DND-41 (cell line): ENCODE measurements around the gene SMARCB1.

Experiments
- ATAC-seq: fragments of 200-7000 bp; cut with Tn5 transposase; 3 replicates; pipeline ENCODE4 v1.9.1; 2021; ENCODE audit warnings: low read depth; ENCODE audit not compliant: insufficient read depth
- DNase-seq: peaks from one replicate; pipeline ENCODE4 v3.0.0-alpha.2; 2020
- H2AFZ ChIP-seq: 2 replicates; pipeline ENCODE4 v1.6.0; 2012; ENCODE audit warnings: low read depth, low read length
- H3K27ac ChIP-seq: 2 replicates; pipeline ENCODE4 v1.5.1; 2012; ENCODE audit warnings: low read length, inconsistent platforms
- H3K27me3 ChIP-seq: fragments of 200-600 bp; sonication (generic); 2 replicates; pipeline ENCODE4 v1.6.0; 2012; ENCODE audit warnings: low read length, mild to moderate bottlenecking, inconsistent platforms; ENCODE audit not compliant: insufficient read depth, poor library complexity
- H3K36me3 ChIP-seq: 2 replicates; pipeline ENCODE4 v1.5.1; 2012; ENCODE audit warnings: low read length, inconsistent platforms; ENCODE audit not compliant: insufficient read depth
- H3K4me1 ChIP-seq: 2 replicates; pipeline ENCODE4 v1.5.1; 2012; ENCODE audit warnings: mild to moderate bottlenecking, low read length; ENCODE audit not compliant: insufficient read depth
- H3K4me2 ChIP-seq: 2 replicates; pipeline ENCODE4 v1.6.0; 2012; ENCODE audit warnings: mild to moderate bottlenecking, moderate library complexity, low read length, inconsistent platforms; ENCODE audit not compliant: insufficient read depth
- H3K4me3 ChIP-seq, 2 experiments: fragments of 200-600 bp in 1 of 2; shearing (Covaris generic) in 1 of 2; 2 replicates each; pipeline ENCODE4 v1.5.1; 2012 to 2016; ENCODE audit warnings: inconsistent platforms in 2 of 2, low read length in 2 of 2, mild to moderate bottlenecking in 2 of 2, low read depth in 1 of 2, moderate library complexity in 1 of 2
- H3K79me2 ChIP-seq: 2 replicates; pipeline ENCODE4 v1.6.0; 2012; ENCODE audit warnings: low read length, inconsistent platforms; ENCODE audit not compliant: insufficient read depth
- H3K9ac ChIP-seq: 2 replicates; pipeline ENCODE4 v1.6.0; 2012; ENCODE audit warnings: low read depth, mild to moderate bottlenecking, inconsistent platforms, low read length, moderate library complexity
- H3K9me3 ChIP-seq: 2 replicates; pipeline ENCODE4 v1.5.1; 2012; ENCODE audit warnings: low read length, moderate library complexity, mild to moderate bottlenecking, inconsistent platforms; ENCODE audit not compliant: insufficient read depth, severe bottlenecking
- H4K20me1 ChIP-seq: 2 replicates; pipeline ENCODE4 v1.6.0; 2012; ENCODE audit warnings: low read length; ENCODE audit not compliant: insufficient read depth
- EZH2 ChIP-seq: IDR thresholded peaks from 3 replicates; pipeline ENCODE4 v1.6.1; 2012; ENCODE audit warnings: borderline replicate concordance, low read depth, mild to moderate bottlenecking, moderate library complexity, low read length, inconsistent platforms; ENCODE audit not compliant: severe bottlenecking
- TF ChIP-seq, protein P1 (sequence below): IDR thresholded peaks from 2 replicates; pipeline ENCODE4 v1.5.1; 2012; ENCODE audit warnings: borderline replicate concordance, low read length, moderate library complexity, mild to moderate bottlenecking; ENCODE audit not compliant: poor library complexity, severe bottlenecking; ENCODE audit errors: extremely low read depth

The SMARCB1 gene

DNA sequence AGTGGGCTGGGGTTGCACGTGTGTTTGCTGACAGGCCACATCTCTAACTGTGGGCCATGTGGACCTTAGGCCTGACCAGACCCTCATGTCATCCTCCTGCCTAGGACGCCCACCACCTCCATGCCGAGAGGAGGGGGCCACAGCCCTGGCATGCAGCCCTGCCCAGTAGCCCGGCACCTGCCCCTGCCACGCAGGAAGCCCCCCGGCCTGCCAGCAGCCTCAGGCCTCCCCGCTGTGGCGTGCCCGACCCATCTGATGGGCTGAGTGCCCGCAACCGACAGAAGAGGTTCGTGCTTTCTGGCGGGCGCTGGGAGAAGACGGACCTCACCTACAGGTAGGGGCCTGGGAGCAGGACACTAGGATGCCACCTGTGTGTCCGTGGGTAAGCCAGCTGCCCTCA is 7.7 kb upstream of the SMARCB1 start:
- H2AFZ ChIP-seq, result no peak overlapping the region
- no peaks in the 10 kb centered on the region for H3K36me3 ChIP-seq
- no peak overlapping the region for H3K4me3 ChIP-seq
- H3K9me3 ChIP-seq, result no peaks in the 10 kb centered on the region
- H3K4me1 ChIP-seq, result no peaks in the 10 kb centered on the region
- TF ChIP-seq, protein P1, sequence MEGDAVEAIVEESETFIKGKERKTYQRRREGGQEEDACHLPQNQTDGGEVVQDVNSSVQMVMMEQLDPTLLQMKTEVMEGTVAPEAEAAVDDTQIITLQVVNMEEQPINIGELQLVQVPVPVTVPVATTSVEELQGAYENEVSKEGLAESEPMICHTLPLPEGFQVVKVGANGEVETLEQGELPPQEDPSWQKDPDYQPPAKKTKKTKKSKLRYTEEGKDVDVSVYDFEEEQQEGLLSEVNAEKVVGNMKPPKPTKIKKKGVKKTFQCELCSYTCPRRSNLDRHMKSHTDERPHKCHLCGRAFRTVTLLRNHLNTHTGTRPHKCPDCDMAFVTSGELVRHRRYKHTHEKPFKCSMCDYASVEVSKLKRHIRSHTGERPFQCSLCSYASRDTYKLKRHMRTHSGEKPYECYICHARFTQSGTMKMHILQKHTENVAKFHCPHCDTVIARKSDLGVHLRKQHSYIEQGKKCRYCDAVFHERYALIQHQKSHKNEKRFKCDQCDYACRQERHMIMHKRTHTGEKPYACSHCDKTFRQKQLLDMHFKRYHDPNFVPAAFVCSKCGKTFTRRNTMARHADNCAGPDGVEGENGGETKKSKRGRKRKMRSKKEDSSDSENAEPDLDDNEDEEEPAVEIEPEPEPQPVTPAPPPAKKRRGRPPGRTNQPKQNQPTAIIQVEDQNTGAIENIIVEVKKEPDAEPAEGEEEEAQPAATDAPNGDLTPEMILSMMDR, result no peak
- TF ChIP-seq EZH2, result no peak
- no peaks in the 10 kb centered on the region for H4K20me1 ChIP-seq
- H3K4me2 ChIP-seq, result no peak overlapping the region
- no peaks in the 10 kb centered on the region for H3K79me2 ChIP-seq
- no peaks in the 10 kb centered on the region for H3K27me3 ChIP-seq
- DNase-seq (no peak), ATAC-seq (no peak)
- no peak overlapping the region for H3K27ac ChIP-seq
- no peak overlapping the region for H3K9ac ChIP-seq

GRCh38 chr22:23779731-23780130 is 7.0 kb upstream of the SMARCB1 start:
- no peak overlapping the region for H2AFZ ChIP-seq
- H3K27me3 ChIP-seq, result no peaks in the 10 kb centered on the region
- H3K4me1 ChIP-seq, result no peaks in the 10 kb centered on the region
- no peak overlapping the region for H3K4me3 ChIP-seq
- no peaks in the 10 kb centered on the region for H3K9me3 ChIP-seq
- H3K79me2 ChIP-seq, result no peaks in the 10 kb centered on the region
- H4K20me1 ChIP-seq, result no peaks in the 10 kb centered on the region
- no peaks in the 10 kb centered on the region for H3K36me3 ChIP-seq
- no peak for TF ChIP-seq EZH2
- TF ChIP-seq, protein P1, result no peak
- H3K27ac ChIP-seq, result no peak overlapping the region
- no peak overlapping the region for H3K4me2 ChIP-seq
- H3K9ac ChIP-seq, result no peak overlapping the region
- no peak for ATAC-seq
- DNase-seq, result no peak

DNA sequence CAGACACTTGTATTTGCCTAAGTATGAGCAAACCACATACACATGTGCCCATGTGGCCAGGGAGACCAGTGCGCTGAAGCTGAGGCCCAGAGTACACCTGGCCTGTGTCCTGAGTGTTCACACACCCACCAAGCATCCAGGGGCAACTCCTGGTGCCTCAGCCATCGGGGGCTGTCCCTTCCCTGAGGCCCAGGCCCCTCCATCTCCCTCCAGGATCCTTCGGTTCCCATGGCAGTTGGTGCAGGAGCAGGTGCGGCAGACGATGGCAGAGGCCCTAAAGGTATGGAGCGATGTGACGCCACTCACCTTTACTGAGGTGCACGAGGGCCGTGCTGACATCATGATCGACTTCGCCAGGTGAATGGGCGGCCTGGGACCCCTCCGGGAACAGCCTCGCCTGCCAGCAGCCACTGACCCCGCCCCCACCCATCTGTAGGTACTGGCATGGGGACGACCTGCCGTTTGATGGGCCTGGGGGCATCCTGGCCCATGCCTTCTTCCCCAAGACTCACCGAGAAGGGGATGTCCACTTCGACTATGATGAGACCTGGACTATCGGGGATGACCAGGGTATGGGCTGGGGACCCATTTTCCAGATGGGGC is 6.5 kb upstream of the SMARCB1 start:
- TF ChIP-seq EZH2, result no peak
- TF ChIP-seq, protein P1, result no peak
- H3K27ac ChIP-seq, result no peak overlapping the region
- H3K9me3 ChIP-seq, result no peaks in the 10 kb centered on the region
- no peaks in the 10 kb centered on the region for H3K36me3 ChIP-seq
- H3K27me3 ChIP-seq, result no peaks in the 10 kb centered on the region
- H4K20me1 ChIP-seq, result no peaks in the 10 kb centered on the region
- no peak overlapping the region for H3K9ac ChIP-seq
- no peak overlapping the region for H3K4me3 ChIP-seq
- DNase-seq (no peak), ATAC-seq (no peak)
- H3K4me1 ChIP-seq, result no peaks in the 10 kb centered on the region; the same call in 1 of the 2 replicates
- no peak overlapping the region for H3K4me2 ChIP-seq
- no peak overlapping the region for H2AFZ ChIP-seq
- no peaks in the 10 kb centered on the region for H3K79me2 ChIP-seq
